GM10248 (cell line): ENCODE data around the gene MVP.

ENCODE experiments used
- CTCF ChIA-PET: fragments of 300-600 bp; sonication (Branson Sonifier 250); formaldehyde crosslinking; extraction: SDS; loops from one replicate; lab custom pipeline; 2021; ENCODE audit warnings: antibody characterized with exemption; lab: Yijun Ruan, JAX
- POLR2A ChIA-PET: fragments of 350-650 bp; sonication (Branson Sonifier 250); formaldehyde crosslinking; extraction: SDS; loops from one replicate; lab custom pipeline; 2020; ENCODE audit warnings: antibody characterized with exemption; lab: Yijun Ruan, JAX
- DNase-seq: peaks from one replicate; pipeline ENCODE4 v3.0.0; 2012; ENCODE audit errors: extremely low spot score
- TF ChIP-seq, protein P1 (sequence below): IDR thresholded peaks from 2 replicates; pipeline ENCODE4 v1.5.1; 2012; ENCODE audit warnings: mild to moderate bottlenecking, low read depth; ENCODE audit errors: extremely low read depth, missing control alignments, control extremely low read depth

The MVP gene

DNA sequence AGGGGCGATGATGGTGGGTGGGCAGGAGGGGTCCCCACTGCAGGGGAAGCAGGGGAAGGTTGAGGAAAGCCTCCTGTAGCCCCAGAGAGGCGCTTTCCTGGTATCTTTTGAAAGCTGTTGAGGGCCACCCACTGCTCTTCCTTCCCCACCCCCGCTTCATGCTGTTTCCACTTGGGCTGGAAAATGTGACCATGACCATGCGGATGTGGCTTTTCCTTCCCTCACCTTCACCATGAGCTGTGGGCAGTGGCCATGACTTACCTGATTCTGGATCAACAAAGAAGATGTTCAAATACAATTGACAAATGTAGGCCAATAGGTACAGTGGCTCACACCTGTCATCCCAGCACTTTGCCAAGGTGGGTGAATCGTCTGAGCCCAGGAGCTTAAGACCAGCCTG lies 13.8 kb downstream of the MVP start:
- DNase-seq = no peak
- ChIA-PET POLR2A (no interaction called here), CTCF (interaction anchor here (1.6 to 1.7 kb wide), 2 partner anchors 10 to 15 kb away, joined by 5 to 6 read pairs; no protein-coding TSS in a partner anchor)
- TF ChIP-seq, protein P1, sequence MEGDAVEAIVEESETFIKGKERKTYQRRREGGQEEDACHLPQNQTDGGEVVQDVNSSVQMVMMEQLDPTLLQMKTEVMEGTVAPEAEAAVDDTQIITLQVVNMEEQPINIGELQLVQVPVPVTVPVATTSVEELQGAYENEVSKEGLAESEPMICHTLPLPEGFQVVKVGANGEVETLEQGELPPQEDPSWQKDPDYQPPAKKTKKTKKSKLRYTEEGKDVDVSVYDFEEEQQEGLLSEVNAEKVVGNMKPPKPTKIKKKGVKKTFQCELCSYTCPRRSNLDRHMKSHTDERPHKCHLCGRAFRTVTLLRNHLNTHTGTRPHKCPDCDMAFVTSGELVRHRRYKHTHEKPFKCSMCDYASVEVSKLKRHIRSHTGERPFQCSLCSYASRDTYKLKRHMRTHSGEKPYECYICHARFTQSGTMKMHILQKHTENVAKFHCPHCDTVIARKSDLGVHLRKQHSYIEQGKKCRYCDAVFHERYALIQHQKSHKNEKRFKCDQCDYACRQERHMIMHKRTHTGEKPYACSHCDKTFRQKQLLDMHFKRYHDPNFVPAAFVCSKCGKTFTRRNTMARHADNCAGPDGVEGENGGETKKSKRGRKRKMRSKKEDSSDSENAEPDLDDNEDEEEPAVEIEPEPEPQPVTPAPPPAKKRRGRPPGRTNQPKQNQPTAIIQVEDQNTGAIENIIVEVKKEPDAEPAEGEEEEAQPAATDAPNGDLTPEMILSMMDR = no peak

DNA sequence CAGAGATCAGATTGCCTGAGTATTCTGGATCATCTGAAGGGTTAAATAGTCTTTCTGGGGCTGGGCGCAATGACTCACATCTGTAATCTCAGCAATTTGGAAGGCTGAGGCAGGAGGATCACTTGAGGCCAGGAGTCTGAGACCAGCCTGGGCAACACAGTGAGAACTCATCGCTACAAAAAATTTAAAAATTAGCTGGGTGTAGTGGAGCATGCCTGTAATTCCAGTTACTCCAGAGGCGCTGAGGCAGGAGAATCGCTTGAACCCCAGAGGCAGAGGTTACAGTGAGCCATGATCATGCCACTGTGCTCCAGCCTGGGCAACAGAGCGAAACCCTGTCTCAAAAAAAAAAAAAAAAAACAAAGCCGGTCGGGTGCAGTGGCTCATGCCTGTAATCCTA lies 15.7 kb downstream of the MVP start:
- DNase-seq = no peak
- TF ChIP-seq, protein P1 = no peak
- ChIA-PET POLR2A (no interaction called here), CTCF (interaction anchor here (1.7 kb wide), 1 partner anchor 8 kb away, joined by 5 read pairs; no protein-coding TSS in a partner anchor)

DNA sequence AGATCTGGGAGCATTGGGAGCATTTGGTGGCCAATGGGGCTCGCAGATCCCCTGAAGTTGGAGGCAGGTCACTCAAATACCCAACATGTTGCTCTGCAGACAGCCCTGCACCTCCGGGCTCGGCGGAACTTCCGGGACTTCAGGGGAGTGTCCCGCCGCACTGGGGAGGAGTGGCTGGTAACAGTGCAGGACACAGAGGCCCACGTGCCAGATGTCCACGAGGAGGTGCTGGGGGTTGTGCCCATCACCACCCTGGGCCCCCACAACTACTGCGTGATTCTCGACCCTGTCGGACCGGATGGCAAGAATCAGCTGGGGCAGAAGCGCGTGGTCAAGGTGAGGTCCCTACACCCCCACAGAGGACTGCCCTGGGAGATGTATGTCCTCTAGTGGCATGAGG lies 16.4 kb downstream of the MVP start:
- no peak for DNase-seq
- TF ChIP-seq, protein P1 = no peak
- CTCF ChIA-PET = no interaction called here
- POLR2A ChIA-PET = no interaction called here

DNA sequence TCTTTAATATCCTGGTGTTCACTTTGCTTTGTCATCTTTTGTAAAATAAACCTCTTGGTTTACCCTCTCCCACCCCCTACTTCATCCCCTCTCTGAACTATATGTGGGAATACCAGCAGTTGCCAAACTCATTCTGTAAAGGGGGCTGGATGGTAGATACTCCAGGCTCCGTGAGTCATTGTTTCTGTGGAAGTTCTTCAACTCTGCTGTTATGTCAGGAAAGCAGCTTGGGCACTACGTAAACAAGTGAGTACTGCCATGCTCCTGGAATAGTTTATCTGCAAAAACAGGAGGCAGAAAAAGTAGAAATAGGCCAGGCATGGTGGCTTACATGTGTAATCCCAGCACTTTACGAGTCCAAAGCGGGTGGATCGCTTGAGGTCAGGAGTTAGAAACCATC lies 17.6 kb downstream of the MVP start:
- DNase-seq = no peak
- CTCF ChIA-PET = interaction anchor here (0.8 to 2.6 kb wide), 3 partner anchors 11 to 146 kb away, joined by 3 to 14 read pairs (median 3); no protein-coding TSS in a partner anchor
- POLR2A ChIA-PET = no interaction called here
- TF ChIP-seq, protein P1 = no peak

DNA sequence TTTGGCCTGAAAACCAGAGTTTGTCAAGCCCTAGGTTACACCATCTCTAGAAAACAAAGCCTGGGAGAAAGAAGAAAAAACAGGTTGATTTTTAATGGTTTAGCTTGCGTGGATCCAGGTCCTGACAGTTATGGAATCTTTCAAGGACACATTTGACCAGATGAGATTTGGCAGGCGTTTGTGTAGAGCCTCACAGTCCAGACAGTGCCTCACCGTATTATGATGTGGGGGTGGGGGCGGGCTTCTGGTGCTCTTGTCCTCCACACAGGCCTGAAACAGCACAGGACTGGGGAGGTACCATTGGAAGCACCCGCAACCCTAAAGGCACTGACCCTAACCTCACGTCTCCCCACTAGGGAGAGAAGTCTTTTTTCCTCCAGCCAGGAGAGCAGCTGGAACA lies 19.6 kb downstream of the MVP start:
- ChIA-PET CTCF (interaction anchor here (1.2 to 2.6 kb wide), 2 partner anchors 9 to 50 kb away, joined by 3 to 14 read pairs; partner anchors contain the start of gene KIF22), POLR2A (no interaction called here)
- TF ChIP-seq, protein P1 = no peak
- DNase-seq = no peak

DNA sequence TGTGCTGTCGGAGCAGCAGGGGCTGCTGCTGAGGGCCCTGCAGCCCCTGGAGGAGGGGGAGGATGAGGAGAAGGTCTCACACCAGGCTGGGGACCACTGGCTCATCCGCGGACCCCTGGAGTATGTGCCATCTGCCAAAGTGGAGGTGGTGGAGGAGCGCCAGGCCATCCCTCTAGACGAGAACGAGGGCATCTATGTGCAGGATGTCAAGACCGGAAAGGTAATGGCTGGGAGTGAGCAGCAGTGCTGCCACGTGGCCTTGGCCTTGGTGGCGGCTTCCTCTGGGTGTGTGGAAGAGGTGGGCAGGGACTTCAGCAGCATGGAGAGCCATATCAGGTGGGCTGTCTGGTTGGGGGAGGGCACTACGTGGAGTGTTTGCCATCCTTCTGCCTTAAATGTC lies 20.0 kb downstream of the MVP start:
- POLR2A ChIA-PET = no interaction called here
- CTCF ChIA-PET = interaction anchor here (1.2 to 2.6 kb wide), 2 partner anchors 8 to 50 kb away, joined by 3 to 14 read pairs; partner anchors contain the start of gene KIF22
- TF ChIP-seq, protein P1 = no peak
- no peak for DNase-seq
